Effector CD8-positive, alpha-beta T cell (primary cell): Measurements from ENCODE around the gene AIG1.

Experiments
- DNase-seq: peaks from one replicate; lab custom pipeline; 2025; lab: John Stamatoyannopoulos, UW

Gene AIG1

GRCh38 chr6:143369971-143370370, 309.3 kb downstream of the AIG1 start:
- no peak for DNase-seq

GRCh38 chr6:143370812-143371370, 310.2 kb downstream of the AIG1 start:
- no peak for DNase-seq

GRCh38 chr6:143372199-143372882, 311.7 kb downstream of the AIG1 start:
- no peak for DNase-seq

- DNase-seq = no peak
These were observed 313.3 kb downstream of the AIG1 start for GRCh38 chr6:143374014-143374413.

- DNase-seq = no peak
These were observed 314.4 kb downstream of the AIG1 start for GRCh38 chr6:143375022-143375585.

- DNase-seq = no peak
These were observed 315.7 kb downstream of the AIG1 start for GRCh38 chr6:143376375-143376774.

- DNase-seq = no peak
These were observed 316.2 kb downstream of the AIG1 start for GRCh38 chr6:143376861-143377260.

- DNase-seq = no peak
These were observed 324.9 kb downstream of the AIG1 start for GRCh38 chr6:143385636-143386035.

GRCh38 chr6:143390278-143390677, 329.6 kb downstream of the AIG1 start:
- DNase-seq = no peak
